Fibroblast of skin of left quadriceps (primary cell): ENCODE results near the gene GAS7.
A peak's percentile ranks its signal among the peaks of the same experiment; 100 is the strongest.

Experiments used
- DNase-seq, 2 experiments: peaks; one replicate each; pipeline ENCODE4 v3.0.0-alpha.2; 2013; ENCODE audit warnings: low read depth in 2 of 2

The GAS7 gene

GRCh38 chr17:10135539-10136257 lies 62.7 kb downstream of the GAS7 start:
- DNase-seq = peak in 1 of 2 experiments; percentile 58

- no peak for DNase-seq
These were observed 67.7 kb downstream of the GAS7 start for GRCh38 chr17:10130677-10131076.

GRCh38 chr17:10130263-10130662 lies 68.1 kb downstream of the GAS7 start:
- no peak for DNase-seq

- DNase-seq = peak; percentile 98
These were observed 70.5 kb downstream of the GAS7 start for GRCh38 chr17:10127819-10128425.

GRCh38 chr17:10126616-10127501 lies 71.5 kb downstream of the GAS7 start:
- no peak for DNase-seq

- no peak for DNase-seq
These were observed 72.2 kb downstream of the GAS7 start for GRCh38 chr17:10126276-10126615.

GRCh38 chr17:10125531-10126275 lies 72.7 kb downstream of the GAS7 start:
- DNase-seq = no peak

GRCh38 chr17:10123093-10123492 lies 75.3 kb downstream of the GAS7 start:
- no peak for DNase-seq

- no peak for DNase-seq
These were observed 76.3 kb downstream of the GAS7 start for GRCh38 chr17:10121971-10122707.

- DNase-seq = no peak
These were observed 77.7 kb downstream of the GAS7 start for GRCh38 chr17:10120749-10121148.

- DNase-seq = no peak
These were observed 78.3 kb downstream of the GAS7 start for GRCh38 chr17:10120109-10120485.

GRCh38 chr17:10119203-10120108 lies 79.0 kb downstream of the GAS7 start:
- no peak for DNase-seq

- DNase-seq = no peak
These were observed 79.6 kb downstream of the GAS7 start for GRCh38 chr17:10118788-10119130.

- DNase-seq = no peak
These were observed 80.8 kb downstream of the GAS7 start for GRCh38 chr17:10117581-10118001.

GRCh38 chr17:10116753-10117420 lies 81.5 kb downstream of the GAS7 start:
- no peak for DNase-seq

GRCh38 chr17:10116267-10116666 lies 82.1 kb downstream of the GAS7 start:
- no peak for DNase-seq

- no peak for DNase-seq
These were observed 82.9 kb downstream of the GAS7 start for GRCh38 chr17:10115536-10115932.

GRCh38 chr17:10114931-10115535 lies 83.4 kb downstream of the GAS7 start:
- DNase-seq = peak; percentile 99

- no peak for DNase-seq
These were observed 85.4 kb downstream of the GAS7 start for GRCh38 chr17:10112962-10113361.
